HG03175 (cell line): ENCODE measurements around the gene ASB12.
"Not testable (repeated sequence)": the region's sequence is repeated elsewhere in the genome, so short reads cannot be mapped to it uniquely, and the experiment has no call there.

Experiments
- ATAC-seq: cut with Tn5 transposase; IDR thresholded peaks from one replicate; pipeline ENCODE4 v1.9.1; 2021; ENCODE audit warnings: mild to moderate bottlenecking, moderate library complexity; ENCODE audit not compliant: unreplicated experiment

The ASB12 gene

GRCh38 chrX:64230123-64230970 is at the start of gene ASB12:
Gene ASB12 (minus strand): TSS chrX:64230607. CDS start chrX:64225650, 4,957 bp downstream.
- no peak for ATAC-seq

- ATAC-seq, result no peak
These were observed 34.9 kb upstream of the ASB12 start for GRCh38 chrX:64265265-64265664.

- no peak for ATAC-seq
These were observed 1.3 kb downstream of the ASB12 start for GRCh38 chrX:64229154-64229553.

- ATAC-seq, result no peak
These were observed 12.4 kb downstream of the ASB12 start for GRCh38 chrX:64218023-64218422.

GRCh38 chrX:64213989-64214388 is 16.4 kb downstream of the ASB12 start:
- ATAC-seq, result not testable (repeated sequence)

GRCh38 chrX:64206556-64207162 is 23.7 kb downstream of the ASB12 start:
- no peak for ATAC-seq

- ATAC-seq, result peak; percentile 88
These were observed 24.5 kb downstream of the ASB12 start for GRCh38 chrX:64205735-64206501.

- peak; percentile 41 for ATAC-seq
These were observed 25.0 kb downstream of the ASB12 start, which contains the start of gene AMER1 for GRCh38 chrX:64205441-64205734. Gene AMER1 (minus strand): TSS chrX:64205708. CDS start chrX:64193286, 12,422 bp downstream.

- ATAC-seq, result peak; percentile 17
These were observed 25.5 kb downstream of the ASB12 start for GRCh38 chrX:64204701-64205440.

GRCh38 chrX:64204252-64204651 is 26.2 kb downstream of the ASB12 start:
- no peak for ATAC-seq

GRCh38 chrX:64202808-64203325 is 27.5 kb downstream of the ASB12 start:
- ATAC-seq, result no peak

GRCh38 chrX:64198036-64198435 is 32.4 kb downstream of the ASB12 start:
- no peak for ATAC-seq

GRCh38 chrX:64196606-64197005 is 33.8 kb downstream of the ASB12 start:
- no peak for ATAC-seq

- no peak for ATAC-seq
These were observed 34.5 kb downstream of the ASB12 start for GRCh38 chrX:64195862-64196261.

GRCh38 chrX:64192673-64193072 is 37.7 kb downstream of the ASB12 start:
- no peak for ATAC-seq

GRCh38 chrX:64192040-64192439 is 38.4 kb downstream of the ASB12 start:
- no peak for ATAC-seq

- ATAC-seq, result no peak
These were observed 39.0 kb downstream of the ASB12 start for GRCh38 chrX:64191281-64192010.

- no peak for ATAC-seq
These were observed 40.2 kb downstream of the ASB12 start for GRCh38 chrX:64190136-64190740.

- ATAC-seq, result no peak
These were observed 41.5 kb downstream of the ASB12 start for GRCh38 chrX:64188901-64189300.

- no peak for ATAC-seq
These were observed 42.7 kb downstream of the ASB12 start for GRCh38 chrX:64187762-64188150.
